A673 (cell line): ENCODE measurements around the gene KISS1. TPM values are rescaled to one million over a fixed set of nuclear protein-coding genes. Genes with fewer than 3 reads are reported as not detected.

ENCODE experiments used
- BruUV-seq: library from RNA; stranded (reverse); fragments of 400-500 nt; replicated peaks from 2 replicates; lab custom pipeline; 2021; lab: Mats Ljungman, UMichigan
- CTCF ChIA-PET: fragments of 300-600 bp; sonication (Branson Sonifier 250); formaldehyde crosslinking; loops from one replicate; lab custom pipeline; 2022; ENCODE audit warnings: antibody characterized with exemption; lab: Charles Lee
- POLR2A ChIA-PET: fragments of 300-600 bp; sonication (Branson Sonifier 250); formaldehyde crosslinking; loops from one replicate; lab custom pipeline; 2022; ENCODE audit warnings: antibody characterized with exemption; ENCODE audit not compliant: low non-redundant PET; lab: Charles Lee
- DNase-seq: peaks from one replicate; pipeline ENCODE4 v3.0.0-alpha.2; 2015; ENCODE audit warnings: low spot score
- H3K27ac ChIP-seq: fragments of 200-600 bp; sonication (generic); 2 replicates; pipeline ENCODE4 v1.5.1; 2016; ENCODE audit warnings: mixed run types, low read depth, mild to moderate bottlenecking, mixed read lengths, antibody characterized with exemption, low read length; ENCODE audit not compliant: poor library complexity, severe bottlenecking
- H3K27me3 ChIP-seq: fragments of 200-600 bp; sonication (generic); replicated peaks from 2 replicates; pipeline ENCODE4 v1.6.1; 2017; ENCODE audit warnings: mixed run types, low read depth, mild to moderate bottlenecking, mixed read lengths, antibody characterized with exemption, low read length; ENCODE audit not compliant: insufficient read depth, poor library complexity
- H3K36me3 ChIP-seq: fragments of 200-600 bp; sonication (generic); 2 replicates; pipeline ENCODE4 v1.6.1; 2016; ENCODE audit warnings: mixed run types, mild to moderate bottlenecking, mixed read lengths, antibody characterized with exemption, low read length; ENCODE audit not compliant: insufficient read depth, poor library complexity, severe bottlenecking
- H3K4me1 ChIP-seq: fragments of 200-600 bp; sonication (generic); 2 replicates; pipeline ENCODE4 v1.6.1; 2017; ENCODE audit warnings: mixed run types, mild to moderate bottlenecking, mixed read lengths, antibody characterized with exemption, low read length; ENCODE audit not compliant: insufficient read depth, poor library complexity, severe bottlenecking
- H3K4me3 ChIP-seq: fragments of 200-600 bp; sonication (generic); 2 replicates; pipeline ENCODE4 v1.5.1; 2016; ENCODE audit warnings: low read depth, mixed run types, mild to moderate bottlenecking, mixed read lengths, low read length; ENCODE audit not compliant: poor library complexity, severe bottlenecking
- H3K9me3 ChIP-seq: fragments of 200-600 bp; sonication (generic); 2 replicates; pipeline ENCODE4 v1.6.1; 2016; ENCODE audit warnings: mixed run types, low read depth, mild to moderate bottlenecking, mixed read lengths, antibody characterized with exemption, low read length; ENCODE audit not compliant: poor library complexity, severe bottlenecking
- CTCF ChIP-seq: fragments of 300-800, 200-600 bp; sonication (generic); conservative IDR thresholded peaks from 2 replicates; pipeline ENCODE4 v1.5.1; 2017; ENCODE audit warnings: low read depth, mild to moderate bottlenecking, antibody characterized with exemption, low read length, moderate library complexity, mixed read lengths
- EZH2 ChIP-seq: fragments of 200-600 bp; sonication (generic); IDR thresholded peaks from 2 replicates; pipeline ENCODE4 v1.6.1; 2017; ENCODE audit warnings: borderline replicate concordance, low read depth, mild to moderate bottlenecking, mixed read lengths, antibody characterized with exemption, low read length; ENCODE audit not compliant: poor library complexity, severe bottlenecking
- intact Hi-C: fragments of 100-400 bp; cut with micrococcal nuclease; formaldehyde crosslinking; loops from one replicate; pipeline ENCODE4 v1.10.0; 2022; ENCODE audit not compliant: unreplicated experiment
- total RNA-seq: library from RNA; stranded (reverse); gene quantifications from 2 replicates; pipeline ENCODE4 v1.2.3, GENCODE V29; 2021

The KISS1 gene
- total RNA-seq, 1 experiment from 2014 or later = not detected

DNA sequence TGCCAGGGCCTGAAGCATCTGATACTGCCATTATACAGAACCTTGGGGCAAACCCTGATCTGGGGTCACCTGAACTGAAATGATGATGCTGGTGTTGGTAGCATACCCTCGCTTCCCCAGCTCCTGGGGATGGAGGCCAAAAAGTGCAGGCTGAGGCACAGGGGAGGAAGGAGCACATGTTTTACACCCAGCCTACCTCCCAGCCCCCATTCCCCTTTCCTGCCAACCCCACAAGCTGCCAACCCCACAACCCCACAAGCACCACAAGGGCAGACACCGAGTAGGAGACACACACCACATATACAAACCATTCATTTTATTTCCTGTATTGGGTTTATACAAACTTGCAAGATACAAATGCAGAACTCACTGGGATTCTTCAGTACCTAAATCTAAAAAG lies 22.3 kb upstream of the KISS1 start:
- H3K4me3 ChIP-seq = no peak overlapping the region
- no peak for TF ChIP-seq EZH2
- no peak for TF ChIP-seq CTCF
- no peaks in the 10 kb centered on the region for H3K36me3 ChIP-seq
- ChIA-PET CTCF (no interaction called here), POLR2A (no interaction called here)
- H3K9me3 ChIP-seq = no peaks in the 10 kb centered on the region
- H3K4me1 ChIP-seq = peaks cover 6% of the 10 kb centered on the region
- intact Hi-C loops = no loop called here
- H3K27ac ChIP-seq = no peak overlapping the region
- DNase-seq = no peak
- no TSS peak for BruUV-seq
- no peaks in the 10 kb centered on the region for H3K27me3 ChIP-seq

DNA sequence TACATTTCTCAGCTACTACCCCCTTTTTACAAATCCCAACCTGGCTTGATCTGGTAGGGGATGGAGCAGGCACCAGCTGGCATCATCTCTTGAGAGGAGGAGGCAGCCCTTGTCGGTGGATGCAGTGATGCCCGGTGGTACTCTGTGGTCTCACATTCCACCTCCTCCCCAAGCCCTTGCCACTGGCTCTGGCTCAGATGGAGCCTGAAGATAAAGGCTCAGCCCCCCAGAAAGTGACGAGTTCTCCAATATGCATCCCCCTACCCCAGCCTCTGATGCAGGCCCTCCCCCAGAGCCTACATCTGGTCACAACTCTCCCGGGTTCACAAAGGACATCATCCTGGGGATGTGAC lies 21.3 kb upstream of the KISS1 start:
- CTCF ChIA-PET = no interaction called here
- BruUV-seq = no TSS peak

GRCh38 chr1:204216880-204217647 lies 20.8 kb upstream of the KISS1 start:
- H3K27ac ChIP-seq = no peak overlapping the region
- peaks cover 7% of the 10 kb centered on the region for H3K4me1 ChIP-seq
- POLR2A ChIA-PET = interaction anchor here (0.6 kb wide), 1 partner anchor 279 kb away, joined by 6 read pairs; no protein-coding TSS in a partner anchor
- BruUV-seq = no TSS peak
- no peak overlapping the region for H3K4me3 ChIP-seq
- intact Hi-C loops = no loop called here
- DNase-seq = no peak
- CTCF ChIA-PET = no interaction called here
- H3K36me3 ChIP-seq = no peaks in the 10 kb centered on the region
- H3K27me3 ChIP-seq = no peaks in the 10 kb centered on the region
- H3K9me3 ChIP-seq = no peaks in the 10 kb centered on the region
- TF ChIP-seq CTCF (no peak), EZH2 (no peak)

More for the DNA sequence above, 21.3 kb upstream of the KISS1 start:
- POLR2A ChIA-PET = interaction anchor here (0.6 kb wide), 1 partner anchor 278 kb away, joined by 6 read pairs; no protein-coding TSS in a partner anchor
- Histone ChIP-seq H3K27ac (no peak overlapping the region), H3K4me3 (no peak overlapping the region), H3K9me3 (no peaks in the 10 kb centered on the region), H3K27me3 (no peaks in the 10 kb centered on the region), H3K4me1 (peaks cover 7% of the 10 kb centered on the region), H3K36me3 (no peaks in the 10 kb centered on the region)
- intact Hi-C loops = no loop called here
- TF ChIP-seq EZH2 (no peak), CTCF (no peak)
- no peak for DNase-seq
